ENCODE data around the gene HLA-DQB1.
A peak's percentile ranks its signal among the peaks of the same experiment; 100 is the strongest.

HLA-DQB1 gene

DNA sequence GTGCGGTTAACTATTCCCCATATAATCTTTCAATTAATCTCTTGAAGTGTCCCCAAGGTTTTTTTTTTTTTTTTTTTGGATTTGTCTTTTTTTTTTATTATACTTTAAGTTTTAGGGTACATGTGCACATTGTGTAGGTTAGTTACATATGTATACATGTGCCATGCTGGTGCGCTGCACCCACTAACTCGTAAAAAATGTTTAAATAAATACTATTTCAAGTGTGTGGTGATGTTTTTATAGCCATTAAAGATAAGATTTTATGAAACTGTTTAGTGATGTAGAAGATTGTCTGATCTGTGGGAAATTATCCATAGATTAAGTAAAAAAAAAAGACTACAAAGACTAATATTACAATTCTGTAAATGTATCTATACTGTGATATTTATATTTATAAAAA is 41.9 kb downstream of the HLA-DQB1 start:
- DNase-seq, result no peak

DNA sequence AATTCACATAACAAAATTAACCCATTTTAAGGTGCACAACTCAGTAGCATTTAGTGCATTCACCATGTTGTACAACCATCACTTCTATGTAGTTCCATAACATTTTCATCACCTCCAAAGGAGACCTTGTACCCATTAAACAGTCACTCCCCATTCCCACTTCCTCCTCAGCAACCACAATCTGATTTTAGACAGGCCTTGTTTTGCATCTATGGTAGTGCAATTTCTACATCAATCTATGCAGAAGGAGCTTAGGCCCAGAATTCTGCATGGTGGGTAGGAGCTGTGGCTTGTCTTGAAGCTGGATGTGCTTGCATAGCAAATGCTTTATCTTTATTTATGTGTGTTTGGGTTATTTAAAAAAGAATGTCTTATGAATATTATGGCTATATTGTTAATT is 42.8 kb downstream of the HLA-DQB1 start:
- DNase-seq, result no peak

DNA sequence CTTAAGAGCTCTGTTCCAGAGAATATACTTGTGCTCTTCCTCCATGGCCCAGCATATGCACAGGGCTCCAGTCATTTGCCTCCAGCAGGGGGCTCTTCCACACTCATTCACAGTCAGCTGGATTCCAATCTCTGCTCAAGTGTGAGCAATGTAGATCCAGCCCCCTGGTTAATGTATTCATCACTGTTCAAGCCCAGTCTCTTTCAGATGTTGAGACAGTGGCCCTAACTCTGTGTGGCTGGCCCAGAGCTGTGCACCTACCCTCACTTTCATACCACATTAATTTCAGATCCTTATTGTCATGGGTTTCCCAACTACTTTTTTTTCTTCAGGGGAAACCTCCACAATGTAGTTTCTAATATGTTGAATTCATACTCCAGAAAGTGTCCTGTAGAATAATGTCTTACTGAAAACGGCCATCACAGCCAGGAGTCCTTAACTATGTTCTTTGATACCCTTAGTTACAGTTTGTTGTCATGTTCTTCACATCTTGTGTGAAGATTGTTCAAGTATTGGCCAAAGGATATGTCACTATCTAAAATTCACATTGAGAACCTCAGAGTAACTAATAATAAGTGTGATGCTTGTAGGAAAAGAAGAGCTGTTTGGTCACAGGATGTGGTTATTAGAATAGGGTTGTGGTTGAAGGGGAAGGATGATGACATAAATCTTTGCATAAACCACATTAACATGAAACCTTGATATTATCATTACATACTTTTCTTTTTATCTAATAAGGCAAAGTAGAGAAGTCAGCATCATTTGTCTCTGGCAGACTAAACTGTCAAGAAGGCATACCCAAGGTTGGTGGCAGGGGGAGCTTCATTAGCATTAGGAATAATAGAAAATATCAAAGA is 43.7 kb downstream of the HLA-DQB1 start:
- DNase-seq, result no peak

DNA sequence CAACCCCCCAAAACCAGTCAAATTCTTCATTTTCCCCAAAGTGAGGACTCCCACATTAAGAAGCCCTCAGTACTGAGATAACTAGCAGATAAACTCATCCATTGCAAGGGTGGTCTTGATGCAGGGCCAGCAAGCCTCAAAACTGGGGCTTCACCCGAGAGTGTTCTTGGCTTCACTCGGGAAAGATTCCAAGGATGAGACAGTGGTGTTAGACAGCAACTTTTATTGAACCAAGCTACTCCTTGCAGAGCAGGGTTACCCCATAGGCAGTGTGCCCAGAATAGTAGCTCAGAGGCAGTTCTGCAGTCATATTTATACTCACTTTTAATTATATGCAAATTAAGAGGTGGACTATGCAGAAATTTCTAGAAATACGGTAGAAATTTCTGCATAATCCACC is 45.1 kb downstream of the HLA-DQB1 start:
- no peak for DNase-seq

DNA sequence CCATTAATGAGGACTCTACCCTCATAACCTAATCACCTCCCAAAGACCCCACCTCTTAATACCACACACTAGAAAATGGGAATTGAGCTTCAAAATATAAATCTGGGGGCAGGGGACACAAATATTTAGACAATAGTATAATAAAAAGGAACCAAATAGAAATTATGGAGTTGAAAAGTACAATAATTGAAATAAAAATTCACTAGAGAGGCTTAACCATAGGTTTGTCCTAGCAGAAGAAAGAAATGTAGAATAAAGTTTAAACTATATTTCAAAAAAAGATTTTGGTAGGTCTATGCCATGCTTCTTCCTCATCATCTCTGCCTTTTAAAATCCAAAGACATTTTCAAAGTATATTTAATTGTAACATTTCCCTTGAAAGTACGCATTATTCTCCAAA is 48.7 kb downstream of the HLA-DQB1 start:
- no peak for DNase-seq

DNA sequence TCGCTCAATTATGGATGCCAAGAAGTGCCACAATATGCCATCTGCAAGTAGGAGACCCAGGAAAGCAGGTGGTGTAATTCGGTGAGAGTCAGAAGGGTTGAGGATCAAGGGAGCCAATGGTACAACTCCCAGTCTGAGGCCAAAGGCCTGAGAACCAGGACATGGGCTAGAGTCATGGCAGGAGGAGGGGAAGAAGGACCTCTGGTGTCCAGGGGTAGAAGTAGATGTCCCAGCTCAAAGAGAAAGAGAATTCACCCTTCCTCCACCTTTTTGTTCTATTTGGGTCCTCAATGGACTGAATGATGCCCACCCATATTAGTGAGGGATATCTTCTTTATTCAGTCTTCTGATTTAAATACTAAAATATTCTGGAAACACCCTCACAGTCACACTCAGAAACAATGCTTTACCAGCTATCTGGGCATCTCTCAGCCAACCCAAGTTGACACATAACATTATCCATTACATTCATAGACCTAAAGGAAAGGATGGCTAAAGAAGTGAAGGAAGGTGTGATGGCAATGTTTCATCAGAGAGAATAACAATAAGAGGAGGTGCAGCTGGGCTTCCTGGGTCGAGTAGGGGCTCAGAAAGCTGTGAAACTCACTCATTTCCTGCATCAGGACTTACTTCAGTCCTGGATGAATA is 50.4 kb downstream of the HLA-DQB1 start:
- no peak for DNase-seq

DNA sequence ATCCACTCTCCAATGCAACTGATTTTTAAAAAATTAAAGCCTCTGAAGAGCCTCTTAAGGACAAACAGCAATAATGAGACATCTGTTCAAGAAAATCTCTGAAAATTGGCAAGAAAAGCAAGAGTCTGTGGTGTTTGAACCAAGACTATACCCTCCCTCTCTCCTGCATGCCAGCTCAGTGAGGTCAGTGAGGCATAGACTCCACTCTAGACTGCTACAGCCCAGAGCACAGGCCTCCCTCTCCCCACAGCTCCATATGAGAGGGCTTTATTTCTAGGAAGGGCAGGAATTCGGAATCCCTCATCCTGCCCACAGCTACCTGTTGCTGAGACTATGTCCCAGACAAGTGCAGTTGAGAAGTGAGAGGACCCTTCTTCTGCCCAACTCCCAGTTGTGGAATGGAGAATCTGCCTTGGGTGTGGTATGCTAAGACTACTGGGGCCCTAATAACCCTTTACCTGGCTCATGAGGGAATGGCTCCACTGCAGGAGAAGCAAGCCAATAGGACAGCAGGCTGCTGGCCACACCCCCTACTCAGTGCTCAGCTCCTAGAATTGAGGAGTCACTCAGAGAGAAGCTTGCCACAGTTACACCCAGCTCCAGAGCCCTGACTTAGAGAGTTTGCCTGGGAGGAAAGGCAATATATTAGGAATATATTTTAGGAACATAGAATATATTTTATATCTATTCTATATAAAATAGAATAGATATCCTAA is 51.9 kb downstream of the HLA-DQB1 start:
- no peak for DNase-seq

DNA sequence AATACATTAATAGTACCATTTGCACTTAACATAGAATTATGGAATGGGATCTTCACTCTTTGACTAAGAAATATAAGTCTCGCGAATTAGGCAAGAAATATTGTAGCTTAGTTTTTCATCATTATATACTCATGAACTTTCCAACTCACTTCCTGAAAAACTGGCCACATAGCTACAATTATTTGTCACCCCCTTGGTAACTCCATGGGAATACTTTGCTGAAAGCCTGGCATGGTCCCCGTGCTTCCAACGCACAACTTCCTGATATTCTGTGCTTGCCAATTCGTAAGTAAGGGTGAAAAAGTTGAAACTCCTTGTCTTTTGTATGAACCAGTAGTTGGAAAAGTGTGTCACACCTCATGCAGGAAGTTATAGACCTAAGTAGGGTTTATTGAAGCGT is 53.0 kb downstream of the HLA-DQB1 start:
- no peak for DNase-seq

DNA sequence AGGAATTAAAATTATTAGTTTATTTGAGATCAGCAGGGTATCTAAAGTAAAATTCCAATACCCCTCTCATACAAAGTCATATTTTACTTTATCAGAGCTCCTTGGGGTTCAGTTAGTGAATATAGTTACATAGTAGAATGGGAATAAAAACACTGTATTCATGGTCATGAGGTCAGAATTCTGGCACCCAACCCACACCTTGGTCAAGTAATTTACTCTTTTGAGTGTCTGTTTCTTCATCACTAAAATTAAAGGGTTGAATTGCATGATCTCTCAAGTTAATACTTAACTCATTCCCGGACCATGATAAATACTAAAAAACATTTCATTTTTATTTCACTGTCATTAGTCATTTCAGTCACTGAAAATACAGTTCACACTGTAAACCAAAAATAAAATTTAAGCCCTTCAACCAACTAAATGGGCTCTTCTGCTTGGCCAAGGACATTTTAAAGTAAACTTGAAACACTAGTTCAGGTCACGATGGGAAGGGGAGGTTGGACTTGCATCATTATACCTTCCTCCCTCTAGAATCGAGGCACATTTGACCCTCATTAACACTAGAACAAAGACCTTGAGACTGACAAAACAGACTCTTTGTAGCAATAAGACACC is 55.7 kb downstream of the HLA-DQB1 start:
- no peak for DNase-seq

DNA sequence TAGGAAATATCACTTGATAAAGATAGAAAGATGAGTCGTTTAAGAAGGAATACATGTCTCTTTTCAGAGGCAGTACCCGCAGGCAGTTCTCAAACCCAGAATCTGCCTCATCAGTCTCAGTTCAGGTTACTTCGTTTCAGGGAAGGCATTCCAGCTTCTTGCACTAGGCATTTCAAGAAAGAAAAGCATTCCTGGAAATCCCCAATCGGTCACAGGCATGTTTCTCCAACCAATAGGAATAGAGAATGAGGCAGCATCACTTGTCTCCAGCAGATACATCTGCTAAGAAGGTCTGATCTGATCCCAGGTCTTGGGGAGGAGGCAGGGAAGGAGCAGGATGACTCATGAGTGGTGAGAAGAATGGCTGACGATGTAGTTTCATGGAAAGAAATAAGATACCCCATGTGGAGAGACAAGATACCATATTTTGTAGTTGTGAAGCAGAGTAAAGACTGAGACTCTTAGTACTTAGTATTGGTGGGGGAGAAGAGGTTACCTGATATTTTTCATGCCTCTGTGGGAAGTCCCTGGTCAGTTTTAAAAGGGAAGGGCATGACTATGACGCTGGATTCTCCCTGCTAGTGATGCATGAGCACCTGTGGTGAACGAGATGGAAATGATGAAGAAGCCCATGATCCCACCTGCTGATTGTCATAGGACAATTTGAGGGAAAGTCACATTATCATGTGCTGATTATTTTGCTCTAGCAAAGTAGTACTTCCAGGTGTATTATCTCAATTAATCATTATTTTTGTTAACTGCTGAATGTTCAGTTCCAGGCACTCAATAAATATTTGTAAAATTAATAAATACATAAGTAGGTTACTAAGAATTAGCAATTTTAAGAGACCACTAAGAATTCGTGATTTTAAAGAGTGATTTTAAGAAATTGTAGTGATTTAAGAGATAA is 56.5 kb downstream of the HLA-DQB1 start:
- peak; percentile 8 to 32 for DNase-seq

Data from NCI-H2081 (cell line).